WTC11 (cell line): ENCODE data around the gene POLR2A. TPM values are rescaled to one million over a fixed set of nuclear protein-coding genes. Genes with fewer than 3 reads are reported as not detected.
A peak's percentile ranks its signal among the peaks of the same experiment; 100 is the strongest.
"Not testable (repeated sequence)": the region's sequence is repeated elsewhere in the genome, so short reads cannot be mapped to it uniquely, and the experiment has no call there.

Experiments used
- ATAC-seq: fragments of 200-7000 bp; cut with Tn5 transposase; 2 replicates; pipeline ENCODE4 v1.10.0; 2021; ENCODE audit warnings: mild to moderate bottlenecking, moderate library complexity
- CTCF ChIA-PET: fragments of 300-600 bp; sonication (Branson Sonifier 250); formaldehyde crosslinking; loops from one replicate; lab custom pipeline; 2021; ENCODE audit warnings: antibody characterized with exemption; lab: Charles Lee
- POLR2A ChIA-PET: fragments of 350-600 bp; sonication (Branson Sonifier 250); formaldehyde crosslinking; loops from one replicate; lab custom pipeline; 2021; ENCODE audit warnings: antibody characterized with exemption; lab: Charles Lee
- DNase-seq: peaks from one replicate; pipeline ENCODE4 v3.0.0; 2021; ENCODE audit warnings: low spot score
- H3K27ac Mint-ChIP-seq: 2 replicates; pipeline ENCODE4 v1.8.0; 2021; ENCODE audit warnings: mixed read lengths
- H3K27me3 Mint-ChIP-seq: 2 replicates; pipeline ENCODE4 v1.8.0; 2021; ENCODE audit warnings: low read depth, mild to moderate bottlenecking, moderate library complexity, mixed read lengths
- H3K36me3 Mint-ChIP-seq: 2 replicates; pipeline ENCODE4 v1.8.0; 2021; ENCODE audit warnings: mixed read lengths
- H3K4me1 Mint-ChIP-seq: 2 replicates; pipeline ENCODE4 v1.8.0; 2022; ENCODE audit warnings: mixed read lengths
- H3K4me3 Mint-ChIP-seq: 2 replicates; pipeline ENCODE4 v1.8.0; 2021; ENCODE audit warnings: mild to moderate bottlenecking, moderate library complexity, mixed read lengths
- H3K9me3 Mint-ChIP-seq: 2 replicates; pipeline ENCODE4 v1.8.0; 2021; ENCODE audit warnings: mixed read lengths
- GTF2I ChIP-seq: fragments of 250-450 bp; sonication (Bioruptor Pico); conservative IDR thresholded peaks from 2 replicates; pipeline ENCODE4 v1.4.0; 2021; ENCODE audit warnings: mild to moderate bottlenecking
- MXD4 ChIP-seq: fragments of 250-450 bp; sonication (Bioruptor Pico); IDR thresholded peaks from 2 replicates; pipeline ENCODE4 v1.8.0; 2021; ENCODE audit warnings: mild to moderate bottlenecking, moderate library complexity, borderline replicate concordance
- PRRX2 ChIP-seq: fragments of 250-450 bp; sonication (Bioruptor Pico); IDR thresholded peaks from 2 replicates; pipeline ENCODE4 v1.8.0; 2021; ENCODE audit warnings: mild to moderate bottlenecking
- SP1 ChIP-seq: sonication (generic); formaldehyde crosslinking; conservative IDR thresholded peaks from 2 replicates; pipeline ENCODE4 v1.8.1; 2022; ENCODE audit warnings: missing genetic modification reagents
- ZNF232 ChIP-seq: sonication (generic); formaldehyde crosslinking; IDR thresholded peaks from 2 replicates; pipeline ENCODE4 v1.8.0; 2022; ENCODE audit warnings: mild to moderate bottlenecking, missing genetic modification reagents
- total RNA-seq: library from RNA; stranded (reverse); gene quantifications from 3 replicates; pipeline ENCODE4 v1.2.3, GENCODE V29; 2021
- TF ChIP-seq, protein P1 (sequence below): sonication (generic); formaldehyde crosslinking; IDR thresholded peaks from 2 replicates; pipeline ENCODE4 v1.8.1; 2023; ENCODE audit warnings: mild to moderate bottlenecking, missing genetic modification reagents, moderate library complexity
- TF ChIP-seq, protein P2 (sequence below): sonication (generic); formaldehyde crosslinking; IDR thresholded peaks from 2 replicates; pipeline ENCODE4 v1.8.0; 2022; ENCODE audit warnings: mild to moderate bottlenecking, missing genetic modification reagents
- TF ChIP-seq, protein P3 (sequence below): sonication (generic); formaldehyde crosslinking; IDR thresholded peaks from 2 replicates; pipeline ENCODE4 v1.8.1; 2022; ENCODE audit warnings: mild to moderate bottlenecking, missing genetic modification reagents, moderate library complexity, borderline replicate concordance
- TF ChIP-seq, protein P4 (sequence below): sonication (generic); formaldehyde crosslinking; IDR thresholded peaks from 2 replicates; pipeline ENCODE4 v1.8.0; 2022; ENCODE audit warnings: mild to moderate bottlenecking, missing genetic modification reagents

Gene POLR2A
- total RNA-seq, 1 experiment from 2014 or later = 170 TPM

DNA sequence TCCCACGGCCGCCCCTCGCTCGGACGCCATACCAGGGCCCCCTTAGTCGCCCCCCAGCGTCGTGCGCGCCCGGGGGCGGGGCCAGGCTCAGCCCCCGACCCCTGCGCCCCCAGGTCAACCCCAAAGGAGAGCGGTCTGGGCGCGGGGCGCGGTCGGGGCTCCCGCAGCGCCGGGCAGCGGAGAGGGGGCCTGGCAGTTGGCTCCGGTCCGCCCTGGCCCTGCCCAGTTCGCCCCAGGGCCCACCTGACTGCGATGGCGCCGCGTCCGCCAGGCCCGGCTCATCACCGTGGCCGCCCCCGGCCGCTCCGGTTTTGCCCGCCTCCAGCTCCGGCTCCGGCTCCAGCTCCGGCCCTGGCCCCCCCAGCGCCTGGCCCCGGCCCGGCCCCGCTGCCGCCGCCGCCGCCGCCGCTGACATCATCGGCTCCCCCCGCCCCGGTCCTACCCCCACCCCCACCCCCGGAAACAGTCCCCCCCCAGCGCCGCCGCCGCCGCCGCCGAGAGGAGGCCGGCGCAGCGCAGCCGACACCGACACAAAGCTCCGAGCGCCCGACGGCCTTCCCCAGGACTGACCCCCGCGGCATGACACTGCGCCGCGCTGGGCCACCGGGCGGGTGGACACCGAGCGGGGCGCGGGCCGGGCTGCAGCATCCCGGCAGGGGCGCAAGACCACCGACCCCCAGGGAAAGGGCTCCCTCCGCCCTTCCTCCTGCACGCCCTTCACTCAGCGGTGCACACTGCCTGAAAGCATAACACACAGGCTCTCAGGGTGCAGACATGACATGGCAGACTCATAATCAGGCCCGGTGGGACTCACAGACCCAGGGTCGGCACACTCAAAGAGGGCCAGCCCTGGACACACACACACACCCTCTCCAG lies 4.7 kb upstream of the POLR2A start, which contains the start of gene ZBTB4:
ZBTB4 (minus strand) TSS at position 419 of the 876 bp plus-strand sequence. CDS start 12,830 bp downstream, outside the sequence.
- H3K27ac Mint-ChIP-seq = peak within 1 kb of the TSS; percentile 83
- peaks cover 57% of the 10 kb centered on the region for H3K4me1 Mint-ChIP-seq
- peak; percentile 56 for DNase-seq
- POLR2A ChIA-PET = interaction anchor here (0.5 to 2.6 kb wide), 9 partner anchors 18 to 147 kb away, joined by 3 to 13 read pairs (median 4); partner anchors contain the start of gene CHRNB1
- no peaks in the 10 kb centered on the region for H3K36me3 Mint-ChIP-seq
- TF ChIP-seq GTF2I (CRISPR knock-in tag) (no peak), SP1 (CRISPR knock-in tag) (0 out of 2 replicates have a peak, but pooled peaks have one; percentile 35)
- TF ChIP-seq, protein P1, sequence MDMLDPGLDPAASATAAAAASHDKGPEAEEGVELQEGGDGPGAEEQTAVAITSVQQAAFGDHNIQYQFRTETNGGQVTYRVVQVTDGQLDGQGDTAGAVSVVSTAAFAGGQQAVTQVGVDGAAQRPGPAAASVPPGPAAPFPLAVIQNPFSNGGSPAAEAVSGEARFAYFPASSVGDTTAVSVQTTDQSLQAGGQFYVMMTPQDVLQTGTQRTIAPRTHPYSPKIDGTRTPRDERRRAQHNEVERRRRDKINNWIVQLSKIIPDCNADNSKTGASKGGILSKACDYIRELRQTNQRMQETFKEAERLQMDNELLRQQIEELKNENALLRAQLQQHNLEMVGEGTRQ (CRISPR knock-in tag) = peak; percentile 32; the same call in 1 of the 2 replicates
- TF ChIP-seq, all 79 proteins: peak for 2
- Mint-ChIP-seq H3K9me3 (no peaks in the 10 kb centered on the region), H3K27me3 (no peaks in the 10 kb centered on the region), H3K4me3 (peak within 1 kb of the TSS; percentile 89)
- ATAC-seq = peak; percentile 5
- CTCF ChIA-PET = interaction anchor here (1.0 to 5.3 kb wide), 7 partner anchors 12 to 81 kb away, joined by 3 to 27 read pairs (median 5); partner anchors contain the start of genes FGF11, TMEM102 and TMEM256

- no peak for TF ChIP-seq ZNF232 (CRISPR knock-in tag)
- TF ChIP-seq MXD4 = no peak
- TF ChIP-seq, protein P2, sequence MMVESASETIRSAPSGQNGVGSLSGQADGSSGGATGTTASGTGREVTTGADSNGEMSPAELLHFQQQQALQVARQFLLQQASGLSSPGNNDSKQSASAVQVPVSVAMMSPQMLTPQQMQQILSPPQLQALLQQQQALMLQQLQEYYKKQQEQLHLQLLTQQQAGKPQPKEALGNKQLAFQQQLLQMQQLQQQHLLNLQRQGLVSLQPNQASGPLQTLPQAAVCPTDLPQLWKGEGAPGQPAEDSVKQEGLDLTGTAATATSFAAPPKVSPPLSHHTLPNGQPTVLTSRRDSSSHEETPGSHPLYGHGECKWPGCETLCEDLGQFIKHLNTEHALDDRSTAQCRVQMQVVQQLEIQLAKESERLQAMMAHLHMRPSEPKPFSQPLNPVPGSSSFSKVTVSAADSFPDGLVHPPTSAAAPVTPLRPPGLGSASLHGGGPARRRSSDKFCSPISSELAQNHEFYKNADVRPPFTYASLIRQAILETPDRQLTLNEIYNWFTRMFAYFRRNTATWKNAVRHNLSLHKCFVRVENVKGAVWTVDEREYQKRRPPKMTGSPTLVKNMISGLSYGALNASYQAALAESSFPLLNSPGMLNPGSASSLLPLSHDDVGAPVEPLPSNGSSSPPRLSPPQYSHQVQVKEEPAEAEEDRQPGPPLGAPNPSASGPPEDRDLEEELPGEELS (CRISPR knock-in tag) = 0 out of 2 replicates have a peak, but pooled peaks have one; percentile 22
- TF ChIP-seq, protein P3, sequence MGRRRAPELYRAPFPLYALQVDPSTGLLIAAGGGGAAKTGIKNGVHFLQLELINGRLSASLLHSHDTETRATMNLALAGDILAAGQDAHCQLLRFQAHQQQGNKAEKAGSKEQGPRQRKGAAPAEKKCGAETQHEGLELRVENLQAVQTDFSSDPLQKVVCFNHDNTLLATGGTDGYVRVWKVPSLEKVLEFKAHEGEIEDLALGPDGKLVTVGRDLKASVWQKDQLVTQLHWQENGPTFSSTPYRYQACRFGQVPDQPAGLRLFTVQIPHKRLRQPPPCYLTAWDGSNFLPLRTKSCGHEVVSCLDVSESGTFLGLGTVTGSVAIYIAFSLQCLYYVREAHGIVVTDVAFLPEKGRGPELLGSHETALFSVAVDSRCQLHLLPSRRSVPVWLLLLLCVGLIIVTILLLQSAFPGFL (CRISPR knock-in tag) = no peak
- TF ChIP-seq, protein P4, sequence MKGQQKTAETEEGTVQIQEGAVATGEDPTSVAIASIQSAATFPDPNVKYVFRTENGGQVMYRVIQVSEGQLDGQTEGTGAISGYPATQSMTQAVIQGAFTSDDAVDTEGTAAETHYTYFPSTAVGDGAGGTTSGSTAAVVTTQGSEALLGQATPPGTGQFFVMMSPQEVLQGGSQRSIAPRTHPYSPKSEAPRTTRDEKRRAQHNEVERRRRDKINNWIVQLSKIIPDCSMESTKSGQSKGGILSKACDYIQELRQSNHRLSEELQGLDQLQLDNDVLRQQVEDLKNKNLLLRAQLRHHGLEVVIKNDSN (CRISPR knock-in tag) = no peak
- no peak for TF ChIP-seq PRRX2
- H3K9me3 Mint-ChIP-seq = no peaks in the 10 kb centered on the region
- DNase-seq (no peak), ATAC-seq (no peak)
- ChIA-PET CTCF (interaction anchor here (1.2 to 5.3 kb wide), 6 partner anchors 34 to 80 kb away, joined by 3 to 27 read pairs (median 10); partner anchors contain the start of genes FGF11, TMEM102 and TMEM256), POLR2A (interaction anchor here (0.5 to 2.6 kb wide), 6 partner anchors 18 to 43 kb away, joined by 3 to 13 read pairs (median 4); partner anchors contain the start of gene CHRNB1)
- H3K27me3 Mint-ChIP-seq = no peaks in the 10 kb centered on the region
- H3K36me3 Mint-ChIP-seq = no peaks in the 10 kb centered on the region
- H3K27ac Mint-ChIP-seq = peak overlapping the region; percentile 83
- H3K4me1 Mint-ChIP-seq = peaks cover 58% of the 10 kb centered on the region
- peak overlapping the region; percentile 89 for H3K4me3 Mint-ChIP-seq
These were observed 4.1 kb upstream of the POLR2A start for GRCh38 chr17:7480089-7480384.

GRCh38 chr17:7481275-7481674 lies 2.9 kb upstream of the POLR2A start, which contains the start of gene SLC35G6:
Gene SLC35G6 (plus strand): TSS chr17:7481446. CDS start chr17:7481517, 71 bp downstream.
- Mint-ChIP-seq H3K4me1 (peaks cover 67% of the 10 kb centered on the region), H3K4me3 (peak within 1 kb of the TSS; percentile 89), H3K27ac (peak within 1 kb of the TSS; percentile 83)
- not testable (repeated sequence) for DNase-seq, H3K36me3 Mint-ChIP-seq, ATAC-seq, H3K9me3 Mint-ChIP-seq, H3K27me3 Mint-ChIP-seq
- CTCF ChIA-PET = interaction anchor here (1.1 to 1.4 kb wide), 3 partner anchors 44 to 108 kb away, joined by 4 to 6 read pairs (median 4); partner anchors contain the start of gene SOX15
- POLR2A ChIA-PET = interaction anchor here (0.7 to 1.0 kb wide), 3 partner anchors 20 to 93 kb away, joined by 3 read pairs; no protein-coding TSS in a partner anchor

DNA sequence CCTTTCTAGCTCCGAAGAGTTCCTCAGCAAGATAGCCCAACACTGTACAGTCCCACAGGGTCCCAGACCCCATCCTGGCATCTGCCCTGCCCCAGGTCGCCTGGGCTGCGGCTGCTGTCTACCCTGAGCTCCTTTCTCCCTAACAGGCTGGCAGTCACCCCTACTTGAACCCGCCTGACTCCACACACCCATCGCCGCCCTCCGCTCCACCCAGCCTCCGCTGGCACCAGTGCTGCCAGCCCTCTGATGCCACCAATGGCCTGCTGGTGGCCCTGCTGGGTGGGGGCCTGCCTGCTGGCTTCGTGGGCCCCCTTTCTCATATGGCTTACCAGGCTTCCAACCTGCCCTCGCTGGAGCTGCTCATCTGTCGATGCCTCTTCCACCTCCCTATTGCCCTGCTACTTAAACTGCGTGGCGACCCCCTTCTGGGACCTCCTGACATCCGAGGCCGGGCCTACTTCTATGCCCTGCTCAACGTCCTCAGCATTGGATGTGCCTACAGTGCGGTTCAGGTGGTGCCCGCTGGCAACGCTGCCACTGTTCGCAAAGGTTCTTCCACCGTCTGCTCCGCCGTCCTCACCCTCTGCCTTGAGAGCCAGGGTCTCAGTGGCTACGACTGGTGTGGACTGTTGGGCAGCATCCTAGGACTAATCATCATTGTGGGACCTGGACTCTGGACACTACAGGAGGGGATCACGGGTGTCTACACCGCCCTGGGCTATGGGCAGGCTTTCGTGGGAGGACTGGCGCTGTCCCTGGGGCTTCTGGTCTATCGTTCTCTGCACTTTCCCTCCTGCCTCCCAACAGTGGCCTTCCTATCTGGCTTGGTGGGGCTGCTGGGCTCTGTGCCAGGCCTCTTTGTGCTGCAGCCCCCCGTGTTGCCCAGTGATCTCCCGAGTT lies 2.1 kb upstream of the POLR2A start:
- Mint-ChIP-seq H3K4me1 (peaks cover 63% of the 10 kb centered on the region), H3K27ac (peak overlapping the region; percentile 99), H3K4me3 (peak overlapping the region; percentile 90)
- not testable (repeated sequence) for ATAC-seq, H3K27me3 Mint-ChIP-seq, H3K9me3 Mint-ChIP-seq, DNase-seq, H3K36me3 Mint-ChIP-seq
- ChIA-PET POLR2A (interaction anchor here (0.7 to 1.0 kb wide), 3 partner anchors 21 to 92 kb away, joined by 3 read pairs; no protein-coding TSS in a partner anchor), CTCF (interaction anchor here (1.2 to 1.4 kb wide), 2 partner anchors 45 to 78 kb away, joined by 4 to 6 read pairs; no protein-coding TSS in a partner anchor)

- Mint-ChIP-seq H3K4me3 (peak overlapping the region; percentile 90), H3K27ac (peak overlapping the region; percentile 99), H3K4me1 (peaks cover 64% of the 10 kb centered on the region)
- H3K27me3 Mint-ChIP-seq, CTCF ChIA-PET, ATAC-seq, H3K9me3 Mint-ChIP-seq, H3K36me3 Mint-ChIP-seq, POLR2A ChIA-PET, DNase-seq: not testable (repeated sequence)
These were observed 1.5 kb upstream of the POLR2A start for GRCh38 chr17:7482742-7483088.
